ENCODE data around the gene MAP3K9.

Gene MAP3K9

DNA sequence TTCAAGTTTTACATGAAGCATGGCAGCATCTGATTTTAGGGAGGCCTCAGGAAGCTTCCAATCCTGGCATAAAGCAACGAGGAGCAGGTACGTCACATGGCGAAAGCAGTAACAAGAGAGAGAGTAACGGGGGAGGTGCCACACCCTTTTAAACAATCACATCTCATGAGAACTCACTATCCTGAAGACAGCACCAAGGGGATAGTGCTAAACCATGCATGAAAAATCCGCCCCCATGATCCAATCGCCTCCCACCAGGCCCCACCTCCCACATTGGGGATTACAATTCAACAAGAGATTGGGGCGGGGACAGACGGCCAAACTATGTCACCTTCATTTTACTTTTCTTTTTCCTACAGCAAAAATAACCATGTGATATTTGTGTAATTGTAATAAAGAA lies 7.2 kb upstream of the MAP3K9 start:
- no peaks in the 10 kb centered on the region for H3K9me3 ChIP-seq (ENCODE audit: control insufficient read depth, low read length)
- no peaks in the 10 kb centered on the region for H3K4me1 ChIP-seq (ENCODE audit: control insufficient read depth, insufficient read depth, low read length, poor library complexity, severe bottlenecking)
- no peak overlapping the region for H3K27ac ChIP-seq (ENCODE audit: low read depth, low read length, severe bottlenecking)
- H3K4me3 ChIP-seq (ENCODE audit: extremely low read depth, insufficient read depth, low read length, poor library complexity, severe bottlenecking): no peak overlapping the region
- WGBS, 2 experiments (ENCODE audit: insufficient coverage in 2 of 2): 50 to 89% methylated on average over 1 to 3 of the region's 8 CpGs
- H3K36me3 ChIP-seq (ENCODE audit: control insufficient read depth, insufficient read depth, low read length): no peaks in the 10 kb centered on the region

DNA sequence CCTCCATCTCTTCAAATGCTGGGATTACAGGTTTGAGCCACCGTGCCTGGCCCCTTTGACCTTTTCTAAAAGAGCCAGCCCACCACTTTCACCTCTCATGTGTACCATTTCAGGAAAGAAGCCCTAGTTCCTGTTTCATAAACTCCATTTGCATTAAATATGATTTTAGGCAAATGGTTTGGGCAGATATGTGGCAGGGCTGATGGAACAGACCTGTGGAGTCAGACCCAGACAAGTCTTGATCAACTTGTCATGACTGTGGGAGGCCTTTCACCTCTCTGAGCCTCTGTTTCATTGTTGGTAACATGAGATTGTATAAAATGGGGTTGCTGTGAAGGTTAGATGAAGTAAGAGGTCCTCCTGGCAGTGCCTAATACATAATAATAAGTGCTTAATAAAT lies 5.2 kb upstream of the MAP3K9 start:
- Histone ChIP-seq H3K9me3 (ENCODE audit: control insufficient read depth, low read length) (no peaks in the 10 kb centered on the region), H3K4me3 (ENCODE audit: extremely low read depth, insufficient read depth, low read length, poor library complexity, severe bottlenecking) (no peak overlapping the region)
- 100% methylated on average over 1 of the region's 1 CpG for WGBS, 2 experiments (ENCODE audit: insufficient coverage in 2 of 2)

GRCh38 chr14:70812124-70812818 lies 3.0 kb upstream of the MAP3K9 start:
- WGBS, 2 experiments (ENCODE audit: insufficient coverage in 2 of 2): 79 to 90% methylated on average over 2 of the region's 2 CpGs
- no peaks in the 10 kb centered on the region for H3K9me3 ChIP-seq (ENCODE audit: control insufficient read depth, low read length)
- H3K27ac ChIP-seq (ENCODE audit: low read depth, low read length, severe bottlenecking): peak overlapping the region; percentile 38
- no peaks in the 10 kb centered on the region for H3K4me1 ChIP-seq (ENCODE audit: control insufficient read depth, insufficient read depth, low read length, poor library complexity, severe bottlenecking)
- H3K36me3 ChIP-seq (ENCODE audit: control insufficient read depth, insufficient read depth, low read length): no peaks in the 10 kb centered on the region
- H3K4me3 ChIP-seq (ENCODE audit: extremely low read depth, insufficient read depth, low read length, poor library complexity, severe bottlenecking): no peak overlapping the region

More for the DNA sequence above, 5.2 kb upstream of the MAP3K9 start:
- Histone ChIP-seq H3K36me3 (ENCODE audit: control insufficient read depth, insufficient read depth, low read length) (no peaks in the 10 kb centered on the region), H3K4me1 (ENCODE audit: control insufficient read depth, insufficient read depth, low read length, poor library complexity, severe bottlenecking) (no peaks in the 10 kb centered on the region), H3K27ac (ENCODE audit: low read depth, low read length, severe bottlenecking) (no peak overlapping the region)

DNA sequence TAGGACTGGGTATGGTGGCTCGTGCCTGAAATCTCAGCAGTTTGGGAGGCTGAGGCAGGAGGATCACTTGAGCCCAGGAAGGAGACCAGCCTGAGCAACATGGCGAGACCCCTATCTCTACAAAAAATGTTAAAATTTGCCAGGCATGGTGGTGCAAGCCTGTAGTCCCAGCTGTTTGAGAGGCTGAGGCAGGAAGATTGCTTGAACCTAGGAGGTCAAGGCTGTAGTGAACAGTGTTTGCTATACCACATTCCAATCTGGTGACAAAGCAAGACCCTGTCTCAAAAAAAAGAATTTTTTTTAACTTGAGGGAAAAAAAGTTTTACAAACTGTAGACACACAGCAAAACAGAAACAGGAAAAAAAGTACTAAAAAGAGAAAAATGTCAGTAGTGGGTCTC lies 2.3 kb upstream of the MAP3K9 start:
- H3K9me3 ChIP-seq (ENCODE audit: control insufficient read depth, low read length): no peaks in the 10 kb centered on the region
- H3K4me1 ChIP-seq (ENCODE audit: control insufficient read depth, insufficient read depth, low read length, poor library complexity, severe bottlenecking): no peaks in the 10 kb centered on the region
- peak overlapping the region; percentile 38 for H3K27ac ChIP-seq (ENCODE audit: low read depth, low read length, severe bottlenecking)
- no peak overlapping the region for H3K4me3 ChIP-seq (ENCODE audit: extremely low read depth, insufficient read depth, low read length, poor library complexity, severe bottlenecking)
- no peaks in the 10 kb centered on the region for H3K36me3 ChIP-seq (ENCODE audit: control insufficient read depth, insufficient read depth, low read length)
- 96 to 100% methylated on average over 2 of the region's 2 CpGs for WGBS, 2 experiments (ENCODE audit: insufficient coverage in 2 of 2)

GRCh38 chr14:70811050-70811449 lies 1.7 kb upstream of the MAP3K9 start:
- H3K36me3 ChIP-seq (ENCODE audit: control insufficient read depth, insufficient read depth, low read length): no peaks in the 10 kb centered on the region
- WGBS, 2 experiments (ENCODE audit: insufficient coverage in 2 of 2): 100% methylated on average over 1 of the region's 2 CpGs

DNA sequence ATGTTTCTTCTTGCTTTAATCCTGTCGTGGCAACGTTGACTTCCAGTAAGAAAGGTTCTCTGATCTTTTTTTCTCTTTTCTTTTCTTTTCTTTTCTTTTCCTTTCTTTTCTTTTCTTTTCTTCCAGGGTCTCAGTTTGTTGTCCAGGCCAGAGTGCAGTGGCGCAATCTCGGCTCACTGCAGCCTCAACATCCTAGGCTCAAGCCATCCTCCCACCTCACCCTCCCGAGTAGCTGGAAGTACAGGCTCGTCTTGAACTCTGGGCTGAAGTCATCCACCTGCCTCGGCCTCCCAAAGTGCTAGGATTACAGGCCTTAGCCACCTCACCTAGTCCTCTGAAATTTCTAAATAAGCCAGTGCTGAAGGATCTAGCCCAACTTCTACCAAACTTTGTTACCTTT lies 1.3 kb upstream of the MAP3K9 start:
- peak overlapping the region; percentile 69 for H3K4me3 ChIP-seq (ENCODE audit: extremely low read depth, insufficient read depth, low read length, poor library complexity, severe bottlenecking)
- H3K4me1 ChIP-seq (ENCODE audit: control insufficient read depth, insufficient read depth, low read length, poor library complexity, severe bottlenecking): no peaks in the 10 kb centered on the region
- 24 to 33% methylated on average over 3 to 7 of the region's 7 CpGs for WGBS, 2 experiments (ENCODE audit: insufficient coverage in 2 of 2)
- H3K36me3 ChIP-seq (ENCODE audit: control insufficient read depth, insufficient read depth, low read length): no peaks in the 10 kb centered on the region
- no peaks in the 10 kb centered on the region for H3K9me3 ChIP-seq (ENCODE audit: control insufficient read depth, low read length)
- no peak overlapping the region for H3K27ac ChIP-seq (ENCODE audit: low read depth, low read length, severe bottlenecking)

More at GRCh38 chr14:70811050-70811449, 1.7 kb upstream of the MAP3K9 start:
- Histone ChIP-seq H3K27ac (ENCODE audit: low read depth, low read length, severe bottlenecking) (no peak overlapping the region), H3K9me3 (ENCODE audit: control insufficient read depth, low read length) (no peaks in the 10 kb centered on the region), H3K4me3 (ENCODE audit: extremely low read depth, insufficient read depth, low read length, poor library complexity, severe bottlenecking) (no peak overlapping the region), H3K4me1 (ENCODE audit: control insufficient read depth, insufficient read depth, low read length, poor library complexity, severe bottlenecking) (no peaks in the 10 kb centered on the region)

DNA sequence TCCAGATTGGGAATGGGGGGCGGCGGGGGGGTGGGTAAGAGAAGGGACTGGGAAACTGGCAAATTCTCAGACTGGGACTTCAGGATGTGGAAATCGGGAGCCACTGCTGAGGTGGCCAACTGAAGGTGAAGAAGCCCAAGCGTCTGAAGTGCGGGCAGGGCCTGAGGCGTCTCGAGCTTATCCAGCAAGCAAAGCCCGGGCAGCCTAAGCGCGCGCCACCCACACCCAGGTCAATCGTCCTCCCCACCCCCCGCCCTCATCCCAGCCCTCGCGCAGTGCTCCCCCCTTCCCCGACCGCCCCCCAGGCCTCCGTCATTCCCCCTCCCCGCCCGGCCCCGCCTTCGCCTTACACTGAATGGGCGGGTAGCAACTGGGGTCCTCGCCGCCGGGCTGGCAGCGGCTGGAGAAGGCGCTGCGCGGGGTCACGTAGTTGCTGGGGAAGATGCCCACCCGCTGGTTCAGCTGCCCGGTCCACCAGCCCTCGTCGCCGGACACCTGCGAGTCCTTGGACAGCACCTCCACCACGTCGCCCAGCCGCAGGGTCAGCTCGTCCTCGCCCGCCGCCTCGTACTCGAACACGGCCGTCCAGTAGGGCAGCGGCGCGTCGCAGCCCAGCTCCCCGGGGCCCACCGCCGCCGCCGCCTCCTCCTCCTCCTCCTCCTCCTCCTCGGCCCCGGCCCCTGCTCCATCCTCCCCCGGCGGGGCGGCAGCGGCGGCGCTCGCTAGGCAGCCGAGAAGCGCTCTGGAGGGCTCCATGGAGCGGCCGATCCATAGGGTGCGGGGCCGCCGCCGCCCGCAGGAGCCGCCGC lies 693 bp downstream of the MAP3K9 start:
- H3K9me3 ChIP-seq (ENCODE audit: control insufficient read depth, low read length): no peaks in the 10 kb centered on the region
- 0 to 1% methylated on average over 13 to 43 of the region's 77 CpGs for WGBS, 2 experiments (ENCODE audit: insufficient coverage in 2 of 2)
- no peak overlapping the region for H3K27ac ChIP-seq (ENCODE audit: low read depth, low read length, severe bottlenecking)

GRCh38 chr14:70807898-70808415 lies 1.4 kb downstream of the MAP3K9 start:
- H3K36me3 ChIP-seq (ENCODE audit: control insufficient read depth, insufficient read depth, low read length): no peaks in the 10 kb centered on the region
- no peak overlapping the region for H3K27ac ChIP-seq (ENCODE audit: low read depth, low read length, severe bottlenecking)
- H3K4me3 ChIP-seq (ENCODE audit: extremely low read depth, insufficient read depth, low read length, poor library complexity, severe bottlenecking): peak overlapping the region; percentile 69
- H3K9me3 ChIP-seq (ENCODE audit: control insufficient read depth, low read length): no peaks in the 10 kb centered on the region
- no peaks in the 10 kb centered on the region for H3K4me1 ChIP-seq (ENCODE audit: control insufficient read depth, insufficient read depth, low read length, poor library complexity, severe bottlenecking)
- WGBS, 2 experiments (ENCODE audit: insufficient coverage in 2 of 2): 0 to 17% methylated on average over 1 to 2 of the region's 6 CpGs

More for the DNA sequence above, 693 bp downstream of the MAP3K9 start:
- no peaks in the 10 kb centered on the region for H3K4me1 ChIP-seq (ENCODE audit: control insufficient read depth, insufficient read depth, low read length, poor library complexity, severe bottlenecking)
- H3K36me3 ChIP-seq (ENCODE audit: control insufficient read depth, insufficient read depth, low read length): no peaks in the 10 kb centered on the region
- H3K4me3 ChIP-seq (ENCODE audit: extremely low read depth, insufficient read depth, low read length, poor library complexity, severe bottlenecking): peak overlapping the region; percentile 69

- Histone ChIP-seq H3K27ac (ENCODE audit: low read depth, low read length, severe bottlenecking) (no peak overlapping the region), H3K4me1 (ENCODE audit: control insufficient read depth, insufficient read depth, low read length, poor library complexity, severe bottlenecking) (no peaks in the 10 kb centered on the region), H3K36me3 (ENCODE audit: control insufficient read depth, insufficient read depth, low read length) (peaks cover 7% of the 10 kb centered on the region), H3K4me3 (ENCODE audit: extremely low read depth, insufficient read depth, low read length, poor library complexity, severe bottlenecking) (no peak overlapping the region), H3K9me3 (ENCODE audit: control insufficient read depth, low read length) (no peaks in the 10 kb centered on the region)
- no CpG with 5 or more reads among the region's 1 CpG for WGBS, 2 experiments (ENCODE audit: insufficient coverage in 2 of 2)
Measured at GRCh38 chr14:70804556-70805162, 4.7 kb downstream of the MAP3K9 start.

GRCh38 chr14:70803321-70804310 lies 5.7 kb downstream of the MAP3K9 start:
- Histone ChIP-seq H3K27ac (ENCODE audit: low read depth, low read length, severe bottlenecking) (no peak overlapping the region), H3K4me1 (ENCODE audit: control insufficient read depth, insufficient read depth, low read length, poor library complexity, severe bottlenecking) (no peaks in the 10 kb centered on the region), H3K4me3 (ENCODE audit: extremely low read depth, insufficient read depth, low read length, poor library complexity, severe bottlenecking) (no peak overlapping the region), H3K9me3 (ENCODE audit: control insufficient read depth, low read length) (no peaks in the 10 kb centered on the region), H3K36me3 (ENCODE audit: control insufficient read depth, insufficient read depth, low read length) (peaks cover 7% of the 10 kb centered on the region)
- WGBS, 2 experiments (ENCODE audit: insufficient coverage in 2 of 2): 100% methylated on average over 1 to 3 of the region's 3 CpGs

All from mesodermal cell (in vitro differentiated cells).